Activated T-cell treated with anti-CD3 and anti-CD28 coated beads, Interleukin-2, amount 50 U/mL, for 4 hours (primary cell): Measurements from ENCODE around the gene SNTB2. TPM values are rescaled to one million over a fixed set of nuclear protein-coding genes. Genes with fewer than 3 reads are reported as not detected.
"Not testable (repeated sequence)": the region's sequence is repeated elsewhere in the genome, so short reads cannot be mapped to it uniquely, and the experiment has no call there.

Experiments
- ATAC-seq, 2 donors: fragments of 200-7000 bp; cut with Tn5 transposase; one replicate each; pipeline ENCODE4 v1.10.0; 2021
- DNase-seq: peaks from one replicate; pipeline ENCODE4 v3.0.0-alpha.2; 2020
- H3K27me3 Mint-ChIP-seq: one replicate; pipeline ENCODE4 v1.8.0; 2021; ENCODE audit warnings: low read depth, mixed read lengths
- H3K36me3 Mint-ChIP-seq: one replicate; pipeline ENCODE4 v1.8.0; 2022; ENCODE audit warnings: mixed read lengths; ENCODE audit not compliant: insufficient read depth
- H3K4me1 Mint-ChIP-seq: one replicate; pipeline ENCODE4 v1.8.0; 2021; ENCODE audit warnings: low read depth, mixed read lengths
- H3K4me3 Mint-ChIP-seq: one replicate; pipeline ENCODE4 v1.8.0; 2021; ENCODE audit warnings: mild to moderate bottlenecking, moderate library complexity, mixed read lengths
- H3K9me3 Mint-ChIP-seq: one replicate; pipeline ENCODE4 v1.8.0; 2021; ENCODE audit warnings: mixed read lengths
- total RNA-seq, 3 donors: library from RNA; stranded (reverse); gene quantifications; one replicate each; pipeline ENCODE4 v1.2.1, GENCODE V29; 2021

Gene SNTB2
- total RNA-seq, 3 donors from 2014 or later, result 11.7 to 15.5 (median 13.1) TPM

- DNase-seq, result no peak
- H3K9me3 Mint-ChIP-seq, result no peaks in the 10 kb centered on the region
- H3K4me1 Mint-ChIP-seq, result peaks cover 1% of the 10 kb centered on the region
- H3K27me3 Mint-ChIP-seq, result no peaks in the 10 kb centered on the region
- ATAC-seq, result no peak
- H3K36me3 Mint-ChIP-seq, result peaks cover 3% of the 10 kb centered on the region
- H3K4me3 Mint-ChIP-seq, result no peak overlapping the region
Observed at GRCh38 chr16:69234460-69234859, 47.5 kb downstream of the SNTB2 start.

- no peak overlapping the region for H3K4me3 Mint-ChIP-seq
- H3K27me3 Mint-ChIP-seq, result no peaks in the 10 kb centered on the region
- ATAC-seq, result no peak
- peaks cover 1% of the 10 kb centered on the region for H3K4me1 Mint-ChIP-seq
- no peak for DNase-seq
- peaks cover 8% of the 10 kb centered on the region for H3K36me3 Mint-ChIP-seq
- no peaks in the 10 kb centered on the region for H3K9me3 Mint-ChIP-seq
Observed at GRCh38 chr16:69236319-69236718, 49.4 kb downstream of the SNTB2 start.

GRCh38 chr16:69237296-69237695, 50.3 kb downstream of the SNTB2 start:
- Mint-ChIP-seq H3K36me3 (peaks cover 8% of the 10 kb centered on the region), H3K4me3 (no peak overlapping the region), H3K9me3 (no peaks in the 10 kb centered on the region), H3K4me1 (peaks cover 1% of the 10 kb centered on the region), H3K27me3 (no peaks in the 10 kb centered on the region)
- DNase-seq, result no peak
- ATAC-seq, result no peak

GRCh38 chr16:69239851-69240250, 52.9 kb downstream of the SNTB2 start:
- no peaks in the 10 kb centered on the region for H3K27me3 Mint-ChIP-seq
- H3K4me1 Mint-ChIP-seq, result peaks cover 1% of the 10 kb centered on the region

GRCh38 chr16:69240331-69240730, 53.4 kb downstream of the SNTB2 start:
- no peak for ATAC-seq
- Mint-ChIP-seq H3K4me1 (peaks cover under 1% of the 10 kb centered on the region), H3K36me3 (peaks cover 6% of the 10 kb centered on the region), H3K27me3 (no peaks in the 10 kb centered on the region), H3K4me3 (no peak overlapping the region), H3K9me3 (no peaks in the 10 kb centered on the region)
- DNase-seq, result no peak

More at GRCh38 chr16:69239851-69240250, 52.9 kb downstream of the SNTB2 start:
- peaks cover 8% of the 10 kb centered on the region for H3K36me3 Mint-ChIP-seq
- no peaks in the 10 kb centered on the region for H3K9me3 Mint-ChIP-seq
- DNase-seq, result no peak
- no peak for ATAC-seq
- no peak overlapping the region for H3K4me3 Mint-ChIP-seq

- H3K4me3 Mint-ChIP-seq, result no peak overlapping the region
- ATAC-seq (no peak), DNase-seq (no peak)
Observed at GRCh38 chr16:69241926-69242325, 55.0 kb downstream of the SNTB2 start.

GRCh38 chr16:69243479-69243878, 56.5 kb downstream of the SNTB2 start:
- H3K36me3 Mint-ChIP-seq, result peaks cover 13% of the 10 kb centered on the region
- no peak overlapping the region for H3K4me3 Mint-ChIP-seq
- H3K9me3 Mint-ChIP-seq, result no peaks in the 10 kb centered on the region
- no peaks in the 10 kb centered on the region for H3K4me1 Mint-ChIP-seq
- ATAC-seq (no peak), DNase-seq (no peak)
- no peaks in the 10 kb centered on the region for H3K27me3 Mint-ChIP-seq

More at GRCh38 chr16:69241926-69242325, 55.0 kb downstream of the SNTB2 start:
- Mint-ChIP-seq H3K27me3 (no peaks in the 10 kb centered on the region), H3K36me3 (peaks cover 11% of the 10 kb centered on the region), H3K9me3 (no peaks in the 10 kb centered on the region), H3K4me1 (no peaks in the 10 kb centered on the region)

GRCh38 chr16:69244336-69244735, 57.4 kb downstream of the SNTB2 start:
- no peak for DNase-seq
- Mint-ChIP-seq H3K27me3 (no peaks in the 10 kb centered on the region), H3K36me3 (peaks cover 15% of the 10 kb centered on the region), H3K4me1 (no peaks in the 10 kb centered on the region), H3K4me3 (no peak overlapping the region), H3K9me3 (no peaks in the 10 kb centered on the region)
- no peak for ATAC-seq

GRCh38 chr16:69250081-69250480, 63.1 kb downstream of the SNTB2 start:
- Mint-ChIP-seq H3K4me3 (no peak overlapping the region), H3K27me3 (no peaks in the 10 kb centered on the region), H3K9me3 (no peaks in the 10 kb centered on the region), H3K4me1 (peaks cover 18% of the 10 kb centered on the region), H3K36me3 (peaks cover 13% of the 10 kb centered on the region)
- DNase-seq (no peak), ATAC-seq (no peak)

GRCh38 chr16:69253870-69254341, 66.9 kb downstream of the SNTB2 start:
- no peak for DNase-seq
- Mint-ChIP-seq H3K27me3 (no peaks in the 10 kb centered on the region), H3K4me3 (no peak overlapping the region), H3K4me1 (peaks cover 19% of the 10 kb centered on the region), H3K36me3 (peaks cover 5% of the 10 kb centered on the region), H3K9me3 (no peaks in the 10 kb centered on the region)
- ATAC-seq, result no peak

GRCh38 chr16:69259428-69259764, 72.4 kb downstream of the SNTB2 start:
- H3K4me1 Mint-ChIP-seq, H3K9me3 Mint-ChIP-seq, H3K4me3 Mint-ChIP-seq, DNase-seq, H3K27me3 Mint-ChIP-seq, ATAC-seq: not testable (repeated sequence)
- peaks cover 16% of the 10 kb centered on the region for H3K36me3 Mint-ChIP-seq

- Mint-ChIP-seq H3K4me3 (no peak overlapping the region), H3K4me1 (peaks cover 4% of the 10 kb centered on the region), H3K9me3 (no peaks in the 10 kb centered on the region), H3K36me3 (peaks cover 19% of the 10 kb centered on the region), H3K27me3 (no peaks in the 10 kb centered on the region)
- no peak for ATAC-seq
- no peak for DNase-seq
Observed at GRCh38 chr16:69260019-69260418, 73.1 kb downstream of the SNTB2 start.

GRCh38 chr16:69260506-69260905, 73.5 kb downstream of the SNTB2 start:
- H3K27me3 Mint-ChIP-seq, result no peaks in the 10 kb centered on the region
- peaks cover 19% of the 10 kb centered on the region for H3K36me3 Mint-ChIP-seq
- no peaks in the 10 kb centered on the region for H3K9me3 Mint-ChIP-seq
- peaks cover 4% of the 10 kb centered on the region for H3K4me1 Mint-ChIP-seq
- no peak overlapping the region for H3K4me3 Mint-ChIP-seq
- DNase-seq, result no peak
- no peak for ATAC-seq

GRCh38 chr16:69266334-69267063, 79.5 kb downstream of the SNTB2 start:
- Mint-ChIP-seq H3K9me3 (no peaks in the 10 kb centered on the region), H3K4me3 (no peak overlapping the region), H3K27me3 (no peaks in the 10 kb centered on the region), H3K36me3 (peaks cover 15% of the 10 kb centered on the region), H3K4me1 (no peaks in the 10 kb centered on the region)
- DNase-seq (no peak), ATAC-seq (no peak)

GRCh38 chr16:69267633-69268032, 80.7 kb downstream of the SNTB2 start:
- no peak overlapping the region for H3K4me3 Mint-ChIP-seq
- H3K4me1 Mint-ChIP-seq, result no peaks in the 10 kb centered on the region
- peaks cover 15% of the 10 kb centered on the region for H3K36me3 Mint-ChIP-seq
- H3K27me3 Mint-ChIP-seq, result no peaks in the 10 kb centered on the region
- ATAC-seq (no peak), DNase-seq (no peak)
- no peaks in the 10 kb centered on the region for H3K9me3 Mint-ChIP-seq
